ENCODE results near the gene GFAP.

Gene GFAP

GRCh38 chr17:44919411-44919810 is 4.1 kb upstream of the GFAP start:
- H3K27ac ChIP-seq (ENCODE audit: low read depth, low read length, poor library complexity, severe bottlenecking): no peak overlapping the region
- no peaks in the 10 kb centered on the region for H3K36me3 ChIP-seq (ENCODE audit: insufficient read depth, low read length)
- H3K4me2 ChIP-seq (ENCODE audit: low read length): no peak overlapping the region
- no peak overlapping the region for H3K4me3 ChIP-seq (ENCODE audit: low read depth, low read length, poor library complexity, severe bottlenecking)
- H2AFZ ChIP-seq (ENCODE audit: low read length): no peak overlapping the region
- no peaks in the 10 kb centered on the region for H3K9me2 ChIP-seq (ENCODE audit: low read depth, low read length)
- no peaks in the 10 kb centered on the region for H3K27me3 ChIP-seq (ENCODE audit: insufficient read depth, low read length)
- no peaks in the 10 kb centered on the region for H4K20me1 ChIP-seq (ENCODE audit: insufficient read depth, low read length)
- TF ChIP-seq EZH2 (IDR thresholded peaks at IDR 0.05; ENCODE audit: borderline replicate concordance, low read length) (no peak), CTCF (IDR thresholded peaks at IDR 0.05; ENCODE audit: low read length) (no peak)
- no peak overlapping the region for H3K9ac ChIP-seq (ENCODE audit: low read length)
- H3K9me3 ChIP-seq (ENCODE audit: low read length): no peaks in the 10 kb centered on the region
- no peaks in the 10 kb centered on the region for H3F3A ChIP-seq (ENCODE audit: insufficient read depth, low read length)
- peaks cover 14% of the 10 kb centered on the region for H3K4me1 ChIP-seq (ENCODE audit: insufficient read depth, low read length, severe bottlenecking)
- no peaks in the 10 kb centered on the region for H3K79me2 ChIP-seq (ENCODE audit: insufficient read depth, low read length)

- no peak overlapping the region for H3K9ac ChIP-seq (ENCODE audit: low read length)
- H3F3A ChIP-seq (ENCODE audit: insufficient read depth, low read length): no peaks in the 10 kb centered on the region
- no peak overlapping the region for H2AFZ ChIP-seq (ENCODE audit: low read length)
- H3K79me2 ChIP-seq (ENCODE audit: insufficient read depth, low read length): no peaks in the 10 kb centered on the region
- no peaks in the 10 kb centered on the region for H4K20me1 ChIP-seq (ENCODE audit: insufficient read depth, low read length)
- H3K4me1 ChIP-seq (ENCODE audit: insufficient read depth, low read length, severe bottlenecking): peaks cover 14% of the 10 kb centered on the region
- H3K36me3 ChIP-seq (ENCODE audit: insufficient read depth, low read length): no peaks in the 10 kb centered on the region
- no peak overlapping the region for H3K27ac ChIP-seq (ENCODE audit: low read depth, low read length, poor library complexity, severe bottlenecking)
- no peak overlapping the region for H3K4me2 ChIP-seq (ENCODE audit: low read length)
- no peaks in the 10 kb centered on the region for H3K9me2 ChIP-seq (ENCODE audit: low read depth, low read length)
- no peak overlapping the region for H3K4me3 ChIP-seq (ENCODE audit: low read depth, low read length, poor library complexity, severe bottlenecking)
- TF ChIP-seq CTCF (IDR thresholded peaks at IDR 0.05; ENCODE audit: low read length) (no peak), EZH2 (IDR thresholded peaks at IDR 0.05; ENCODE audit: borderline replicate concordance, low read length) (no peak)
- no peaks in the 10 kb centered on the region for H3K9me3 ChIP-seq (ENCODE audit: low read length)
- no peaks in the 10 kb centered on the region for H3K27me3 ChIP-seq (ENCODE audit: insufficient read depth, low read length)
Observed at GRCh38 chr17:44918006-44918405, 2.7 kb upstream of the GFAP start.

- TF ChIP-seq CTCF (IDR thresholded peaks at IDR 0.05; ENCODE audit: low read length) (no peak), EZH2 (IDR thresholded peaks at IDR 0.05; ENCODE audit: borderline replicate concordance, low read length) (no peak)
- Histone ChIP-seq H3K9ac (ENCODE audit: low read length) (no peak overlapping the region), H3K79me2 (ENCODE audit: insufficient read depth, low read length) (no peaks in the 10 kb centered on the region), H2AFZ (ENCODE audit: low read length) (no peak overlapping the region), H3K4me1 (ENCODE audit: insufficient read depth, low read length, severe bottlenecking) (peaks cover 14% of the 10 kb centered on the region), H3K9me2 (ENCODE audit: low read depth, low read length) (no peaks in the 10 kb centered on the region), H3K9me3 (ENCODE audit: low read length) (no peaks in the 10 kb centered on the region), H3K27ac (ENCODE audit: low read depth, low read length, poor library complexity, severe bottlenecking) (no peak overlapping the region), H3F3A (ENCODE audit: insufficient read depth, low read length) (no peaks in the 10 kb centered on the region), H3K27me3 (ENCODE audit: insufficient read depth, low read length) (peaks cover 5% of the 10 kb centered on the region; the same call in 1 of the 2 replicates), H3K4me2 (ENCODE audit: low read length) (no peak overlapping the region), H3K36me3 (ENCODE audit: insufficient read depth, low read length) (no peaks in the 10 kb centered on the region), H4K20me1 (ENCODE audit: insufficient read depth, low read length) (no peaks in the 10 kb centered on the region), H3K4me3 (ENCODE audit: low read depth, low read length, poor library complexity, severe bottlenecking) (no peak overlapping the region)
Observed at GRCh38 chr17:44917456-44917855, 2.2 kb upstream of the GFAP start.
